Prostate gland (tissue), 2 donors: ENCODE measurements around the gene KLHL3. TPM values are rescaled to one million over a fixed set of nuclear protein-coding genes. Genes with fewer than 3 reads are reported as not detected.

Experiments
- DNase-seq: peaks from one replicate; pipeline ENCODE4 v3.0.0-alpha.2; 2019; ENCODE audit warnings: low spot score
- H3K27ac ChIP-seq, 2 donors: fragments of 200-600 bp; sonication (generic); 2 replicates each; pipeline ENCODE4 v1.5.1; 2017 to 2019
- H3K27me3 ChIP-seq: fragments of 200-600 bp; sonication (generic); replicated peaks from 2 replicates; pipeline ENCODE4 v1.5.1; 2019; ENCODE audit not compliant: insufficient read depth
- H3K36me3 ChIP-seq, 2 donors: fragments of 200-600 bp; sonication (generic); 1 replicate in 1 of 2; 2 replicates in 1 of 2; pipeline versions ENCODE4 v1.5.1 to v1.8.1; 2017 to 2019
- H3K4me1 ChIP-seq: fragments of 200-600 bp; sonication (generic); replicated peaks from 2 replicates; pipeline ENCODE4 v1.5.1; 2019
- H3K4me3 ChIP-seq, 2 donors: fragments of 200-600 bp; sonication (generic); 2 replicates each; pipeline ENCODE4 v1.5.1; 2017 to 2019
- H3K9me3 ChIP-seq: fragments of 200-600 bp; sonication (generic); 2 replicates; pipeline ENCODE4 v1.5.1; 2017
- POLR2A ChIP-seq: fragments of 450-650 bp; IDR thresholded peaks from one replicate; pipeline ENCODE4 v1.6.1; 2016; ENCODE audit warnings: antibody characterized with exemption, mild to moderate bottlenecking
- POLR2AphosphoS5 ChIP-seq: sonication (generic); formaldehyde crosslinking; IDR thresholded peaks from one replicate; pipeline ENCODE4 v1.6.1; 2017; ENCODE audit warnings: antibody characterized with exemption
- WGBS: methylation state at CpG from one replicate; pipeline ENCODE4 v1.1.5; 2018; 5-methylcytosine and 5-hydroxymethylcytosine counted together
- intact Hi-C: fragments of 100-400 bp; cut with DNase I; formaldehyde crosslinking; loops from one replicate; pipeline ENCODE4 v1.14.2; 2022
- total RNA-seq, 2 donors: library from RNA; depleted of rRNA; stranded (reverse); fragments of >200 nt; gene quantifications; one replicate each; pipeline ENCODE4 v1.1.0, GENCODE V29; 2016
- TF ChIP-seq, protein P1 (sequence below), 4 experiments: fragments of 200-600 bp in 2 of 4; fragments of 450-650 bp in 2 of 4; sonication (generic) in 2 of 4; IDR thresholded peaks; 1 replicate in 3 of 4; 2 replicates in 1 of 4; pipeline ENCODE4 v1.5.1; 2016 to 2019; ENCODE audit warnings: antibody characterized with exemption in 4 of 4, mild to moderate bottlenecking in 2 of 4, moderate library complexity in 2 of 4

Gene KLHL3
- total RNA-seq, 2 donors from 2014 or later: 1.8 to 14.0 TPM

DNA sequence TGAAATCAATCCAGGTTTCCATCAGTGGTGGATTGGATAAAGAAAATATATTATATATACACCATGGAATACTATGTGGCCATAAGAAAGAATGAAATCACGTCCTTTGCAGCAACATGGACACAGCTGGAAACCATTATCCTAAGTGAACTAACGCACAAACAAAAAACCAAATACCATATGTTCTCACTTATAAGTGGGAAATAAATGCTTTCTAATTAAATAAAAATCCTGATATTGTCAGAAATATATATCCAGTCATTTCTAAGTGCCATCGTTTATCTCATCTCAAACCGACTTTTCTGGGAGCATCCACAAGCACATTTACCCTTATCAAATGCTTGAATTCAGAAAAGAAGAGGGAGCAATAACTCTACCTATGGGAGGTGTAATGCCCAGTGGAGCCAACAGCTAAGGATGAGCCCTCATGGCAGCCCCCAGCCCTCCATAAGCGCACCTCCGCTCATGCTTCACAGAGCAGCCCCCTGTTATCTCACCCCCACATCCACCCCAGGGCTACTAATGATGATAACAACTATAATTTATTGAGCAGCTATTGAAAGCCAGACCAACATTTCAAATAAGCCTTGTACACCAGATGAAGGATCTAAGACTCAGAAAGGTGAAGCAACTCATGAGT is 135.0 kb downstream of the KLHL3 start:
- no peak for DNase-seq
- no peaks in the 10 kb centered on the region for H3K27me3 ChIP-seq
- H3K9me3 ChIP-seq: no peaks in the 10 kb centered on the region
- TF ChIP-seq POLR2AphosphoS5: no peak
- TF ChIP-seq, protein P1, sequence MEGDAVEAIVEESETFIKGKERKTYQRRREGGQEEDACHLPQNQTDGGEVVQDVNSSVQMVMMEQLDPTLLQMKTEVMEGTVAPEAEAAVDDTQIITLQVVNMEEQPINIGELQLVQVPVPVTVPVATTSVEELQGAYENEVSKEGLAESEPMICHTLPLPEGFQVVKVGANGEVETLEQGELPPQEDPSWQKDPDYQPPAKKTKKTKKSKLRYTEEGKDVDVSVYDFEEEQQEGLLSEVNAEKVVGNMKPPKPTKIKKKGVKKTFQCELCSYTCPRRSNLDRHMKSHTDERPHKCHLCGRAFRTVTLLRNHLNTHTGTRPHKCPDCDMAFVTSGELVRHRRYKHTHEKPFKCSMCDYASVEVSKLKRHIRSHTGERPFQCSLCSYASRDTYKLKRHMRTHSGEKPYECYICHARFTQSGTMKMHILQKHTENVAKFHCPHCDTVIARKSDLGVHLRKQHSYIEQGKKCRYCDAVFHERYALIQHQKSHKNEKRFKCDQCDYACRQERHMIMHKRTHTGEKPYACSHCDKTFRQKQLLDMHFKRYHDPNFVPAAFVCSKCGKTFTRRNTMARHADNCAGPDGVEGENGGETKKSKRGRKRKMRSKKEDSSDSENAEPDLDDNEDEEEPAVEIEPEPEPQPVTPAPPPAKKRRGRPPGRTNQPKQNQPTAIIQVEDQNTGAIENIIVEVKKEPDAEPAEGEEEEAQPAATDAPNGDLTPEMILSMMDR (IDR thresholded peaks at IDR 0.05): no peak
- TF ChIP-seq POLR2A: no peak
- H3K27ac ChIP-seq: no peak overlapping the region
- no peaks in the 10 kb centered on the region for H3K36me3 ChIP-seq
- intact Hi-C loops: no loop called here
- WGBS: 83% methylated on average over 6 of the region's 6 CpGs
- peaks cover 3% of the 10 kb centered on the region for H3K4me1 ChIP-seq
- no peak overlapping the region for H3K4me3 ChIP-seq

DNA sequence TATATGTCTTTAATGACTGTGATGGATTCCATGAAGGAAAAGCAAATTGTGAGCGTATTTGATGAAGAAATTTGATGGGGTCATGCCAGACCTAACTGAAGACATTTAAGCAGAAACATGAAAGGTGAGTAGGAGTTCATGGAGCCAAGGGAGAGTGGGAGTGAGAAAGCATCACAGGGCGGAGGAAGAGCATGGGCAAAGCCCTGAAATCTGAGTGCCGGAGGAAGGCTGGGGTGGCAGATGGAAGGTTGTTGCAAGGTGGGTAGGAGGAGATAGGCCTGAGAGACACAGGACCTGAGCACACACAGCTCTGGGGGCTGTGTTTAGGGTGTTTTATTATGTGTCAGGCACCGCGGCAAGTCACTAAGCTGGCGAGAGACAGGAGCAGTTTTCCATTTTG is 136.4 kb downstream of the KLHL3 start:
- intact Hi-C loops: no loop called here
- no peaks in the 10 kb centered on the region for H3K9me3 ChIP-seq
- no peaks in the 10 kb centered on the region for H3K4me1 ChIP-seq
- H3K27me3 ChIP-seq: no peaks in the 10 kb centered on the region
- no peak overlapping the region for H3K27ac ChIP-seq
- 89% methylated on average over 6 of the region's 6 CpGs for WGBS
- H3K4me3 ChIP-seq: no peak overlapping the region
- no peak for DNase-seq
- TF ChIP-seq, protein P1 (IDR thresholded peaks at IDR 0.05): no peak
- TF ChIP-seq POLR2AphosphoS5 (no peak), POLR2A (no peak)
- no peaks in the 10 kb centered on the region for H3K36me3 ChIP-seq

GRCh38 chr5:137598399-137598798 is 137.5 kb downstream of the KLHL3 start:
- WGBS: 51% methylated on average over 6 of the region's 6 CpGs
- TF ChIP-seq, protein P1 (IDR thresholded peaks at IDR 0.05): no peak
- no peak for TF ChIP-seq POLR2A
- TF ChIP-seq POLR2AphosphoS5: no peak
- Histone ChIP-seq H3K36me3 (no peaks in the 10 kb centered on the region), H3K27ac (no peak overlapping the region), H3K4me3 (no peak overlapping the region), H3K4me1 (no peaks in the 10 kb centered on the region), H3K27me3 (no peaks in the 10 kb centered on the region), H3K9me3 (no peaks in the 10 kb centered on the region)
- no peak for DNase-seq
- intact Hi-C loops: no loop called here

GRCh38 chr5:137596941-137597340 is 138.9 kb downstream of the KLHL3 start:
- DNase-seq: no peak
- Histone ChIP-seq H3K4me1 (no peaks in the 10 kb centered on the region), H3K36me3 (no peaks in the 10 kb centered on the region), H3K27ac (no peak overlapping the region), H3K27me3 (no peaks in the 10 kb centered on the region), H3K9me3 (no peaks in the 10 kb centered on the region), H3K4me3 (no peak overlapping the region)
- TF ChIP-seq POLR2AphosphoS5 (no peak), POLR2A (no peak)
- TF ChIP-seq, protein P1 (IDR thresholded peaks at IDR 0.05): no peak
- intact Hi-C loops: no loop called here
- WGBS: 80% methylated on average over 3 of the region's 3 CpGs

- WGBS: 53% methylated on average over 4 of the region's 4 CpGs
- no peak for TF ChIP-seq POLR2A
- TF ChIP-seq, protein P1 (IDR thresholded peaks at IDR 0.05): no peak
- no peak for TF ChIP-seq POLR2AphosphoS5
- no peak for DNase-seq
- H3K27ac ChIP-seq: no peak overlapping the region
- no peaks in the 10 kb centered on the region for H3K9me3 ChIP-seq
- H3K36me3 ChIP-seq: no peaks in the 10 kb centered on the region
- intact Hi-C loops: no loop called here
- H3K27me3 ChIP-seq: no peaks in the 10 kb centered on the region
- no peaks in the 10 kb centered on the region for H3K4me1 ChIP-seq
- H3K4me3 ChIP-seq: no peak overlapping the region
Observed at GRCh38 chr5:137595396-137596079, 140.4 kb downstream of the KLHL3 start.
